AG04450 (cell line): ENCODE results near the gene MAGEB16. TPM values are rescaled to one million over a fixed set of nuclear protein-coding genes. Genes with fewer than 3 reads are reported as not detected.

Experiments used
- CTCF ChIA-PET: fragments of 300-600, 350-600 bp; formaldehyde crosslinking; extraction: SDS; loops from one replicate; lab custom pipeline; 2022; ENCODE audit warnings: antibody characterized with exemption, inconsistent platforms; lab: Charles Lee
- POLR2A ChIA-PET: fragments of 350-600 bp; formaldehyde crosslinking; extraction: SDS; loops from one replicate; lab custom pipeline; 2021; ENCODE audit warnings: antibody characterized with exemption, inconsistent platforms; lab: Yijun Ruan, JAX
- DNase-seq: peaks from one replicate; pipeline ENCODE4 v3.0.0-alpha.2; 2011; ENCODE audit warnings: low read depth, low spot score
- H3K27ac ChIP-seq: one replicate; pipeline ENCODE4 v1.5.1; 2012; ENCODE audit warnings: low read depth, low read length, control low read depth
- H3K27me3 ChIP-seq: one replicate; pipeline ENCODE4 v1.6.0; 2012; ENCODE audit warnings: low read length; ENCODE audit not compliant: control insufficient read depth, insufficient read depth
- H3K4me3 ChIP-seq: 2 replicates; pipeline ENCODE4 v1.5.1; 2011; ENCODE audit warnings: mild to moderate bottlenecking, low read depth, low read length, control low read depth
- H3K9me3 ChIP-seq: 2 replicates; pipeline ENCODE4 v1.5.1; 2012; ENCODE audit warnings: low read length; ENCODE audit not compliant: control insufficient read depth, insufficient read depth
- CTCF ChIP-seq: IDR thresholded peaks from 2 replicates; pipeline ENCODE4 v1.5.1; 2011; ENCODE audit warnings: low read depth, low read length, control low read depth, inconsistent platforms
- polyA minus RNA-seq: library from RNA; depleted of rRNA, polyadenylated mRNA; stranded (reverse); fragments of >200 nt; gene quantifications from 2 replicates; pipeline ENCODE4 v1.2.3, GENCODE V29; 2011; rRNA and poly(A)+ RNA removed
- polyA plus RNA-seq: library from polyadenylated mRNA; depleted of rRNA; stranded (reverse); fragments of >200 nt; gene quantifications from 2 replicates; pipeline ENCODE4 v1.2.3, GENCODE V29; 2011; rRNA removed

Gene MAGEB16
- not detected in 2 replicates for polyA plus RNA-seq
- not detected in 2 replicates for polyA minus RNA-seq

- peaks cover 11% of the 10 kb centered on the region for H3K9me3 ChIP-seq
- H3K27me3 ChIP-seq = no peaks in the 10 kb centered on the region
- CTCF ChIA-PET = no interaction called here
- no peak within 1 kb of the TSS for H3K4me3 ChIP-seq
- no peak within 1 kb of the TSS for H3K27ac ChIP-seq
- no peak for DNase-seq
- no peak for TF ChIP-seq CTCF
- POLR2A ChIA-PET = no interaction called here
Observed at GRCh38 chrX:35798042-35798441, at the start of gene MAGEB16. TSS of gene MAGEB16 (plus strand) at chrX:35798342. CDS start at chrX:35802197, 3,855 bp downstream.

- POLR2A ChIA-PET = no interaction called here
- Histone ChIP-seq H3K9me3 (no peaks in the 10 kb centered on the region), H3K27ac (no peak overlapping the region), H3K27me3 (no peaks in the 10 kb centered on the region), H3K4me3 (no peak overlapping the region)
- CTCF ChIA-PET = no interaction called here
- TF ChIP-seq CTCF = no peak
- DNase-seq = no peak
Observed at GRCh38 chrX:35773958-35774564, 24.1 kb upstream of the MAGEB16 start.

GRCh38 chrX:35785075-35785474 is 13.1 kb upstream of the MAGEB16 start:
- Histone ChIP-seq H3K27me3 (no peaks in the 10 kb centered on the region), H3K9me3 (no peaks in the 10 kb centered on the region), H3K27ac (no peak overlapping the region), H3K4me3 (no peak overlapping the region)
- ChIA-PET POLR2A (no interaction called here), CTCF (no interaction called here)
- DNase-seq = no peak
- TF ChIP-seq CTCF = no peak

GRCh38 chrX:35786271-35786670 is 11.9 kb upstream of the MAGEB16 start:
- CTCF ChIA-PET = no interaction called here
- no peak for DNase-seq

More at GRCh38 chrX:35786271-35786670, 11.9 kb upstream of the MAGEB16 start:
- H3K27me3 ChIP-seq = no peaks in the 10 kb centered on the region
- no peak overlapping the region for H3K27ac ChIP-seq
- TF ChIP-seq CTCF = no peak
- H3K9me3 ChIP-seq = no peaks in the 10 kb centered on the region
- no peak overlapping the region for H3K4me3 ChIP-seq
- POLR2A ChIA-PET = no interaction called here
